ENCODE results near the gene NINJ2. TPM values are rescaled to one million over a fixed set of nuclear protein-coding genes. Genes with fewer than 3 reads are reported as not detected.

Gene NINJ2
- total and polyA plus RNA-seq, 7 donors, result 2.0 to 12.3 (median 7.2) TPM

GRCh38 chr12:561908-562593, 101.2 kb downstream of the NINJ2 start:
- Histone ChIP-seq H3K4me1 (no peaks in the 10 kb centered on the region), H3K4me3 (peak overlapping the region in 2 of 4 donors; percentile 15 to 17), H3K36me3 (no peaks in the 10 kb centered on the region), H3K9me3 (no peaks in the 10 kb centered on the region), H3K27me3 (no peaks in the 10 kb centered on the region), H3K27ac (no peak overlapping the region)
- intact Hi-C loops (cut with DNase I), result loop anchor here (10.0 kb wide), 1 partner anchor 533 kb away; no protein-coding TSS in a partner anchor
- no peak for TF ChIP-seq EP300 (IDR thresholded peaks at IDR 0.05)
- TF ChIP-seq, protein P1, sequence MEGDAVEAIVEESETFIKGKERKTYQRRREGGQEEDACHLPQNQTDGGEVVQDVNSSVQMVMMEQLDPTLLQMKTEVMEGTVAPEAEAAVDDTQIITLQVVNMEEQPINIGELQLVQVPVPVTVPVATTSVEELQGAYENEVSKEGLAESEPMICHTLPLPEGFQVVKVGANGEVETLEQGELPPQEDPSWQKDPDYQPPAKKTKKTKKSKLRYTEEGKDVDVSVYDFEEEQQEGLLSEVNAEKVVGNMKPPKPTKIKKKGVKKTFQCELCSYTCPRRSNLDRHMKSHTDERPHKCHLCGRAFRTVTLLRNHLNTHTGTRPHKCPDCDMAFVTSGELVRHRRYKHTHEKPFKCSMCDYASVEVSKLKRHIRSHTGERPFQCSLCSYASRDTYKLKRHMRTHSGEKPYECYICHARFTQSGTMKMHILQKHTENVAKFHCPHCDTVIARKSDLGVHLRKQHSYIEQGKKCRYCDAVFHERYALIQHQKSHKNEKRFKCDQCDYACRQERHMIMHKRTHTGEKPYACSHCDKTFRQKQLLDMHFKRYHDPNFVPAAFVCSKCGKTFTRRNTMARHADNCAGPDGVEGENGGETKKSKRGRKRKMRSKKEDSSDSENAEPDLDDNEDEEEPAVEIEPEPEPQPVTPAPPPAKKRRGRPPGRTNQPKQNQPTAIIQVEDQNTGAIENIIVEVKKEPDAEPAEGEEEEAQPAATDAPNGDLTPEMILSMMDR (IDR thresholded peaks at IDR 0.05), result no peak
- no peak for TF ChIP-seq POLR2A (IDR thresholded peaks at IDR 0.05)
- peak in 2 of 4 donors; percentile 23 to 50 for TF ChIP-seq POLR2AphosphoS5 (IDR thresholded peaks at IDR 0.05)
- 65 to 70% methylated on average over 19 of the region's 19 CpGs for WGBS, 2 donors
- peak; percentile 85 for DNase-seq

- Histone ChIP-seq H3K27ac (no peak overlapping the region), H3K36me3 (no peaks in the 10 kb centered on the region), H3K4me1 (no peaks in the 10 kb centered on the region), H3K27me3 (no peaks in the 10 kb centered on the region), H3K9me3 (no peaks in the 10 kb centered on the region), H3K4me3 (no peak overlapping the region)
- DNase-seq, result no peak
- intact Hi-C loops (cut with DNase I), result loop anchor here (10.0 kb wide), 1 partner anchor 533 kb away; no protein-coding TSS in a partner anchor
- TF ChIP-seq EP300 (IDR thresholded peaks at IDR 0.05) (no peak), POLR2A (IDR thresholded peaks at IDR 0.05) (no peak), POLR2AphosphoS5 (IDR thresholded peaks at IDR 0.05) (no peak)
- TF ChIP-seq, protein P1 (IDR thresholded peaks at IDR 0.05), result no peak
- WGBS, 2 donors, result 92 to 96% methylated on average over 14 of the region's 14 CpGs
Measured at GRCh38 chr12:561391-561705, 101.9 kb downstream of the NINJ2 start.

- intact Hi-C loops (cut with DNase I), result loop anchor here (10.0 kb wide), 1 partner anchor 534 kb away; no protein-coding TSS in a partner anchor
- no peaks in the 10 kb centered on the region for H3K27me3 ChIP-seq
- no peaks in the 10 kb centered on the region for H3K36me3 ChIP-seq
- H3K27ac ChIP-seq, result no peak overlapping the region
- H3K4me3 ChIP-seq, result no peak overlapping the region
- H3K9me3 ChIP-seq, result no peaks in the 10 kb centered on the region
- WGBS, 2 donors, result 77 to 91% methylated on average over 19 of the region's 19 CpGs
- no peaks in the 10 kb centered on the region for H3K4me1 ChIP-seq
- TF ChIP-seq POLR2A (IDR thresholded peaks at IDR 0.05) (no peak), EP300 (IDR thresholded peaks at IDR 0.05) (no peak), POLR2AphosphoS5 (IDR thresholded peaks at IDR 0.05) (no peak)
- TF ChIP-seq, protein P1 (IDR thresholded peaks at IDR 0.05), result no peak
- DNase-seq, result no peak
Measured at GRCh38 chr12:560691-561390, 102.4 kb downstream of the NINJ2 start.

DNA sequence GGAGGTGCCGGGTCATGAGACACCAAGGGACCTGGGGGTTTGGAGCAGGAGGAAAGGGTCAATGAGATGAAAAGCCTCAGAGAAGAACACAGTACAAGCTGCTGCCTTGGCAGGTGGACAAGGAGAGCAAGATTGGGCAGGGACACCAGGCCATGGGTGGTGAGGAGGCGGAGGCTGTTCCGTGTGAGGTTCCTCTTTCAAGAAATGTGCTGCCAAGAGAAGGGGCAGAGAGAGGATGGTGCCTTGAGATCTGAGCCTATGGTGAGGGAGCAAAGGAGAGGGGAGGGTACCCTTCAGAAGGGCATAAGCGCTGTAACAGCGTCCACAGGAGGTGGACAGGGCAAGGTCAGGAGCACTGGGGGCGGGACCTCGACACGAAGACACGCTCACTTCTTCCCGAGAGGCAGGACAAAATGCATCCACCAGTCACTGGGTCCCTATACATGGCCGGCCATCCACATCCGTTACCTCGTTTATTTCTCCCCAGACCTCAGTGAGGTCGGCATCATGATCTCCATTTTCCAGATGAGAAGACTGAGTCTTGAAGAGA, 103.3 kb downstream of the NINJ2 start:
- no peak overlapping the region for H3K4me3 ChIP-seq
- no peaks in the 10 kb centered on the region for H3K4me1 ChIP-seq
- DNase-seq, result no peak
- H3K27me3 ChIP-seq, result no peaks in the 10 kb centered on the region
- WGBS, 2 donors, result 85 to 94% methylated on average over 14 of the region's 14 CpGs
- H3K36me3 ChIP-seq, result no peaks in the 10 kb centered on the region
- intact Hi-C loops (cut with DNase I), result loop anchor here (10.0 kb wide), 1 partner anchor 535 kb away; no protein-coding TSS in a partner anchor
- H3K9me3 ChIP-seq, result no peaks in the 10 kb centered on the region
- TF ChIP-seq POLR2AphosphoS5 (IDR thresholded peaks at IDR 0.05), result no peak
- no peak for TF ChIP-seq EP300 (IDR thresholded peaks at IDR 0.05)
- no peak for TF ChIP-seq POLR2A (IDR thresholded peaks at IDR 0.05)
- TF ChIP-seq, protein P1 (IDR thresholded peaks at IDR 0.05), result no peak
- H3K27ac ChIP-seq, result no peak overlapping the region

Data from sigmoid colon (tissue), 7 donors.